ENCODE data around the gene NCLN. TPM values are rescaled to one million over a fixed set of nuclear protein-coding genes. Genes with fewer than 3 reads are reported as not detected.

NCLN gene
- total RNA-seq, 3 donors from 2014 or later: 52.6 to 103 (median 94.4) TPM

DNA sequence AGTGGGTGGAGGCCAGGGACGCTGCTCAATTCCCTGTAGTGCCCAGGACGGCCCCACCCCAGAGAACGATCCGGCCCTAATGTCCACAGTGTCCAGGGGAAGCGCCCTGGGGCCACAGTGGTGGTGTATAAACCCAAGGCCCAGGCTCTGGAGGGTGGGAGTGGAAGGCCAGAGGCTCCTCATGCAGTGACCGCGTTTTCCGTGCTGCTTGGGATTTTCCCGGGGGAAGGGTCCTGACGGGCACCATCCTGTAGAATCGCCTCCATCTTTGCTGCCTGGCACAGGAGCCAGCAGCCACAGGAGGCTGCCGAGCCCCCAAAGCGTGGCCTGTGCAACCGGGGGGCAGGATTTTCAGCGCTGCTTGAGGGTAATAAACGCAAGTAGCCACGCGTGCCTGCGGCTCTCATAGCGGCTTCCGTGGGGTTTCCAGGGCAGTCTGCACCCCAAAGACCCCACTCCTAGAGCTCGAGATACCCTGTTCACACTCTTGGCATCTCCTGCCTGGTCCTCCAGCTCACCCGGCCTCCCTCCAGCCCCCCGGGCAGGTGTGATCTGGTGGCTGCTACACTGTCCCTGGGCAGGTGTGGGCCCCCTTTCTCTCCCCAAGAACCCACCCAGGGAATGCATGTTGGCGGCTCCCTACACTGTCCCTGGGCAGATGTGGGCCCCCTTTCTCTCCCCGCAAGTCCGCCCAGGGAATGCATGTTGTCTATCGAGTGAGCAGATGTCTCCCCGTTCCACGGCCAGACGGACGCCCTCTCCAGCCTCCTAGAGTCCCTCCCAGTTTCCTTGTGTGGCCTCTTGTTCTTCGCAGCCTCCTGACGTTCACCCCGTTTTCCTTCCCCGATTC is 2.2 kb downstream of the NCLN start:
- TF ChIP-seq CTCF (IDR thresholded peaks at IDR 0.05): no peak
- intact Hi-C loops (cut with DNase I, micrococcal nuclease): no loop called here
- H3K36me3 ChIP-seq (ENCODE audit: low read depth): no peaks in the 10 kb centered on the region
- DNase-seq: peak in 1 of 3 donors; percentile 42
- H3K9me3 ChIP-seq: no peaks in the 10 kb centered on the region
- no peak for ATAC-seq
- no peak overlapping the region for H3K4me3 ChIP-seq
- H3K4me1 ChIP-seq (ENCODE audit: low read depth): peaks cover 45% of the 10 kb centered on the region

DNA sequence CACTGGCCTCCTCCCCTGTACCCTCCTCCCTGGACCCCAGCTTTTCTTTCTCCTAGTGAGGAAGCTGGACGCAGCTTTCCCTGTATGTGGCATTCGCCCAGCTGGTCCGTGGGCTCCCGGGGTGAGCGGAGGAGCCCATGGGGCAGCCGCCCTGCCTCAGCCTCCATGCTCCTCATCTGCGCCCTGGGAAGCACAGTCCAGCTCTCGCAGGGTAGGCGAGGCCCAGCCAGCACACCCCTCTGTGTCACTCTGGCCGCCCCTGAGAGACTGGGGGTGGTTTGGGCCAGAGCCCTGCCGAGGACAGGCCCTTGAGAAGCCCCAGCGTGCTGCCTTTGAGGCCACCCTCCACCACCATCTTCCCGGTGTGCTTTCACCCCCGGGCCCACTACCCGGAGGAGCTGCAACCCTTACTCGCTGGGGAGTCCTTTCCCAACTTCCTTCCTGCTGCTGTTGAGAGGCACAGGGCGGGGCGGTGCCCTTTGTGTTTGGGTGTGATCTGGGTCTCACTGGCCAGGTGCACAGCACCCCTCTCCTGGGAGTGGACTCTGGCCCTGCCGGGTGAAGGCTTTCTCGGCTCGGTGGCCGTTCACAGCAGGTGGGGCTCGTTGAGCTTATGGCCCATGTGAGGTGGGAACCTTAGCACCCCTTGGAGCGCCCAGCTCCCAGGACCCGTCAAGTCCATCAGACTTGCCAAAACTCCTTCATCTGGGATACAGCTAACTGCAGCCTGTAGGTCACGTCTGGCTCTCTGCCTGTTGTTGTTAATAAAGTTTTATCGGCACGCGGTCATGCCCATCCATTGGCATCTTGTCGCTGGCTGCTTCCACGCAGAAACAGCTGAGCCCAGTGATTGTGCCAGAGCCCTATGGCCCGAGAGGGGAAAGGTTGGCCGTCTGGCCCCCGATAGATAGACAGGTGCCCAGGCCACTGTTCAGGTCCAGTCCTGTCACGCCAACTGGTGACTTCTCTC is 3.2 kb downstream of the NCLN start:
- Histone ChIP-seq H3K4me1 (ENCODE audit: low read depth) (peaks cover 45% of the 10 kb centered on the region), H3K36me3 (ENCODE audit: low read depth) (no peaks in the 10 kb centered on the region), H3K4me3 (no peak overlapping the region), H3K9me3 (no peaks in the 10 kb centered on the region)
- DNase-seq (peak; percentile 90 to 92 (median 92)), ATAC-seq (peak; percentile 71)
- intact Hi-C loops (cut with DNase I, micrococcal nuclease): no loop called here
- no peak for TF ChIP-seq CTCF (IDR thresholded peaks at IDR 0.05)

GRCh38 chr19:3189702-3190469 is 4.2 kb downstream of the NCLN start:
- peak; percentile 60 to 77 (median 73) for DNase-seq

GRCh38 chr19:3190470-3190770 is 4.7 kb downstream of the NCLN start:
- Histone ChIP-seq H3K4me3 (no peak overlapping the region), H3K4me1 (ENCODE audit: low read depth) (peaks cover 40% of the 10 kb centered on the region), H3K36me3 (ENCODE audit: low read depth) (no peaks in the 10 kb centered on the region), H3K9me3 (no peaks in the 10 kb centered on the region)
- DNase-seq (no peak), ATAC-seq (no peak)
- TF ChIP-seq CTCF (IDR thresholded peaks at IDR 0.05): no peak
- intact Hi-C loops (cut with DNase I, micrococcal nuclease): no loop called here

More at GRCh38 chr19:3189702-3190469, 4.2 kb downstream of the NCLN start:
- intact Hi-C loops (cut with DNase I, micrococcal nuclease): no loop called here
- Histone ChIP-seq H3K36me3 (ENCODE audit: low read depth) (no peaks in the 10 kb centered on the region), H3K9me3 (no peaks in the 10 kb centered on the region), H3K4me1 (ENCODE audit: low read depth) (peaks cover 41% of the 10 kb centered on the region), H3K4me3 (no peak overlapping the region)
- TF ChIP-seq CTCF (IDR thresholded peaks at IDR 0.05): no peak
- ATAC-seq: no peak

Measured in mucosa of descending colon (tissue), 3 donors.